Measurements from ENCODE around the gene VPS39. TPM values are rescaled to one million over a fixed set of nuclear protein-coding genes. Genes with fewer than 3 reads are reported as not detected.
A peak's percentile ranks its signal among the peaks of the same experiment; 100 is the strongest.

Gene VPS39
- total RNA-seq, 4 donors from 2014 or later: 24.4 to 57.2 (median 31.9) TPM

DNA sequence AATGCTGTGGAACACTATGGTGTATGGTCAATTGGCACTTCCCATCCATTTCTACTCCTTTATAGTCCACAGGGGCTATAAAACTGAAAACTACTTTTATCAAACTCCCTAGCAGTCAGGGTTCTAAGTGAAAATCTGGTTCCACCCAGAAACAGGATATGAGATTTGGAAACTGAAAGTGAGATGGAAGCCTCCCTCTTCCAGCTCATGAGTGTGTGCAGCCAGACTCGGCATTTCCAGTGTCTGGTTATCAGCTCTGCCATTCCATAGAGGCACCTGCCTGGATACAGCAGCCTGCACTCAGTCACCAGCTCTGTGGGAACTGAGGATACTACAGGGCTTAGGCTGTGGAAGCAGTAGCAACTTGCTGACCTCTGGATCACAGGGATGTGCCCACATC lies 37.0 kb downstream of the VPS39 start:
- no peaks in the 10 kb centered on the region for H3K27me3 ChIP-seq
- no peaks in the 10 kb centered on the region for H3K9me3 ChIP-seq
- no peak for TF ChIP-seq POLR2A (IDR thresholded peaks at IDR 0.05)
- TF ChIP-seq, protein P1, sequence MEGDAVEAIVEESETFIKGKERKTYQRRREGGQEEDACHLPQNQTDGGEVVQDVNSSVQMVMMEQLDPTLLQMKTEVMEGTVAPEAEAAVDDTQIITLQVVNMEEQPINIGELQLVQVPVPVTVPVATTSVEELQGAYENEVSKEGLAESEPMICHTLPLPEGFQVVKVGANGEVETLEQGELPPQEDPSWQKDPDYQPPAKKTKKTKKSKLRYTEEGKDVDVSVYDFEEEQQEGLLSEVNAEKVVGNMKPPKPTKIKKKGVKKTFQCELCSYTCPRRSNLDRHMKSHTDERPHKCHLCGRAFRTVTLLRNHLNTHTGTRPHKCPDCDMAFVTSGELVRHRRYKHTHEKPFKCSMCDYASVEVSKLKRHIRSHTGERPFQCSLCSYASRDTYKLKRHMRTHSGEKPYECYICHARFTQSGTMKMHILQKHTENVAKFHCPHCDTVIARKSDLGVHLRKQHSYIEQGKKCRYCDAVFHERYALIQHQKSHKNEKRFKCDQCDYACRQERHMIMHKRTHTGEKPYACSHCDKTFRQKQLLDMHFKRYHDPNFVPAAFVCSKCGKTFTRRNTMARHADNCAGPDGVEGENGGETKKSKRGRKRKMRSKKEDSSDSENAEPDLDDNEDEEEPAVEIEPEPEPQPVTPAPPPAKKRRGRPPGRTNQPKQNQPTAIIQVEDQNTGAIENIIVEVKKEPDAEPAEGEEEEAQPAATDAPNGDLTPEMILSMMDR (IDR thresholded peaks at IDR 0.05): no peak
- H3K4me1 ChIP-seq: peaks cover 0 to 5% (median 0%) of the 10 kb centered on the region in 3 donors
- DNase-seq: no peak
- H3K36me3 ChIP-seq: peaks cover 9 to 100% (median 41%) of the 10 kb centered on the region in 3 donors
- H3K27ac ChIP-seq: no peak overlapping the region
- H3K4me3 ChIP-seq: no peak overlapping the region
- WGBS, 2 donors: 38% methylated on average over 1 of the region's 1 CpG; no CpG with 5 or more reads in 1 of the 2 donors
- intact Hi-C loops (cut with DNase I): no loop called here

DNA sequence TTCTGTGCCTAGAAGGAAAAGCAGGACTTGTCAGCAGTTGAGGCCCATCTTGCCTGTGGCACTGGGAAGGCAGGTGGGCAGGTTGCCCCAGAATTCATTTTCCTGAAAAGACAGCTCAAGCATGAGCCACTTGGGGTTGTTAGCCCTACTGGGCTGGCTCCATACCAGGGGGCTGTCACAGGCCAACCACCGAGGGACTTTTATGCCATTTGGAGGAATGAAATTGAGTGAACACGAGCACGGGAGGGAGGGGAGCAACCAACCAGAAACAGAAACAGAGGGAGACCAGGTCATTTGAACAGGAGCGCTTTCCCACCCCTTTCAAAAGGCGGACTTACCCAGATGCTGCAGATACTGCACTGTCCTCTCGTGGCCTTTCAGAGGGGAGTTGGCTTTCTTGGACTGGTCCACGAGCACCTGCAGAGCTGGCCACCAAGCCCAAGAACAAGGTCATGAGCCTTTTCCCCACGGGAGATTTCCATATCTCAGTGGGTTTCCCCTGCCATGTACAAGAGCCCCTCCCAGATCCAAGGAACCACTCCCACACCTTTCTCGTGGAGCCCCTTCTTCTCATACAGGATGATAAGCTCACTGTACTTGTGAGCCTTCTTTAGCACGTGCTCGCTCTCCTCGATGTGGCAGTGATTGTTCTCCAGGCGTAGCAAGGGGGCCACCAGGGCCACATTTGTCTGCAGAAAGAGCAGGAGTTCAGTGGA lies 41.7 kb downstream of the VPS39 start:
- intact Hi-C loops (cut with DNase I): no loop called here
- peaks cover 41 to 100% (median 51%) of the 10 kb centered on the region in 3 donors for H3K36me3 ChIP-seq
- H3K9me3 ChIP-seq: no peaks in the 10 kb centered on the region
- no peak for DNase-seq
- no peaks in the 10 kb centered on the region for H3K27me3 ChIP-seq
- H3K27ac ChIP-seq: no peak overlapping the region
- WGBS, 2 donors: 91 to 93% methylated on average over 8 to 13 of the region's 13 CpGs
- H3K4me1 ChIP-seq: peaks cover 0 to 19% (median 4%) of the 10 kb centered on the region in 3 donors
- no peak for TF ChIP-seq POLR2A (IDR thresholded peaks at IDR 0.05)
- TF ChIP-seq, protein P1 (IDR thresholded peaks at IDR 0.05): no peak
- no peak overlapping the region for H3K4me3 ChIP-seq

DNA sequence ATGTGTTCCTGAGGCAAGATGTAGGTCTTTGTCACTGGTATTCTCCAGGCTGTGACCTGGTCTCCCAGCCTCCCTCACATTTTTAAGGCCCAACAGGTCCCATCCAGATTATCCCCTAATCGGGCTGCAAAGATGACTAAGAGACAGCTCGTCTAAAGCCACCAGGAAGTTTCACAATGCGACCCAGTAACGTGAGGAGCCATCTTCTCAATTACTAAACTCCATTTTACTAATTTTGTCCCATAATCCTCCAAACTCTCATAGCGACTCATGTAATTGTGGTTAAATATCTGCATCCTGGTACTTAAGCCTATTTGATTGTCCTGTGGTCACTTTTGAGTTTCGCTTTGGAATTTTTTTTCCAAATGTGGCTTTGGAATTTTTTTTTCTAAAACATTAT lies 43.0 kb downstream of the VPS39 start:
- H3K4me1 ChIP-seq: peaks cover 0 to 19% (median 4%) of the 10 kb centered on the region in 3 donors
- H3K4me3 ChIP-seq: no peak overlapping the region
- no peaks in the 10 kb centered on the region for H3K9me3 ChIP-seq
- 66 to 73% methylated on average over 6 of the region's 6 CpGs for WGBS, 2 donors
- peak overlapping the region in 1 of 4 donors; percentile 57 for H3K27ac ChIP-seq
- TF ChIP-seq POLR2A (IDR thresholded peaks at IDR 0.05): no peak
- TF ChIP-seq, protein P1 (IDR thresholded peaks at IDR 0.05): no peak
- intact Hi-C loops (cut with DNase I): no loop called here
- DNase-seq: no peak
- peaks cover 41 to 100% (median 59%) of the 10 kb centered on the region in 3 donors for H3K36me3 ChIP-seq
- H3K27me3 ChIP-seq: no peaks in the 10 kb centered on the region

DNA sequence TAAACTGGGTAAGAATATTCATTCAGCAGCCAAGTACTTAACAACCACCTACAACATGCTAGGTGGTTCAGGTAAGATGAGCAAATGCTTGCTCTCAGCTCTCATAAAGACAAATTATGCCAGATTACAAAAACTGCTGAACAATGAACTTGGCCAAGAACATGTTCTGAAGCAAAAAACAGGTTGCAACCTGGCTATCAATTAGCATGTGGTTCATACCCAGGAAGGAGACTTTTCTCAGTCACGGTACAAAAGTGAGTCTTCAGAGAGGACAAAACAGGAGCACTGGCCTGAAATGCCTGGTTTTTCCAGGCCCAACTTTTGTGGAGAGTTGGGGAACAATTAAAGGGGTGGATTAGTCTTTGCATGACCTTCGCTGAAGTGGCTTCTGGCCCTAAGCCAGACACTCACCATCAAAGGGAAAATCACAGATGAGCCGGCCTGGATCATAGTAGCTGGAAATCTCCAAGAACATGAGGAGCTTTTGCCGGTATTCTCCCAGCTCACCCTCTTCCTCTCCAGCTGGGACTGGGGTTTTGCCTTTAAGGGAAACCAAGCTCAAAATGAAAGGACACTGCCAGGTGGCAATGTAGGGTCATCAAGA lies 44.1 kb downstream of the VPS39 start:
- H3K9me3 ChIP-seq: no peaks in the 10 kb centered on the region
- H3K4me1 ChIP-seq: peaks cover 0 to 21% (median 4%) of the 10 kb centered on the region in 3 donors
- H3K27ac ChIP-seq: peak overlapping the region; percentile 26 to 68 (median 43)
- intact Hi-C loops (cut with DNase I): no loop called here
- TF ChIP-seq POLR2A (IDR thresholded peaks at IDR 0.05): no peak
- TF ChIP-seq, protein P1 (IDR thresholded peaks at IDR 0.05): no peak
- no peaks in the 10 kb centered on the region for H3K27me3 ChIP-seq
- H3K36me3 ChIP-seq: peaks cover 41 to 100% (median 64%) of the 10 kb centered on the region in 3 donors
- no peak for DNase-seq
- H3K4me3 ChIP-seq: no peak overlapping the region
- 25 to 51% methylated on average over 4 of the region's 4 CpGs for WGBS, 2 donors

DNA sequence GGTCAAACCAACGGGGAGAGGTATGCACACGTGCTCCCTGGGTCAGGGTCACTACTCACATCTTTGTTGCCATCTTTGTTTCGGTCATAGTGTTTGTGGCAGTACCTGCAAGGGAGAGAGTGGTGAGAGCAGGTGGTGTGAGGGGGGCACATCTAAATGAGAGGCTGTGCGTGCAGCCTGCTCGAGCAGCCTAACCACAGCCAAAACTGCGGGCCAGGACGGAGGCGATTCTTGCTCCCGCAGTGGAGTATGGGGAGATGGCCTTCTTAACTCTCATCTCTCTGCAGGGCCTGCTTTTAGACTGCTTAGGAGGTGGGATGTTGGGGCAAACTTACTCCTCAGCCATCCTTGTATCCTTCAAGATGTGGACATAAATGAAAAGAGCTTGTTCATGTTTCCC lies 44.8 kb downstream of the VPS39 start:
- intact Hi-C loops (cut with DNase I): no loop called here
- Histone ChIP-seq H3K4me1 (peaks cover 0 to 28% (median 4%) of the 10 kb centered on the region in 3 donors), H3K9me3 (no peaks in the 10 kb centered on the region), H3K4me3 (no peak overlapping the region), H3K27ac (peak overlapping the region in 1 of 4 donors; percentile 57), H3K27me3 (no peaks in the 10 kb centered on the region), H3K36me3 (peaks cover 41 to 97% (median 65%) of the 10 kb centered on the region in 3 donors)
- no peak for DNase-seq
- WGBS, 2 donors: 84 to 94% methylated on average over 4 to 6 of the region's 9 CpGs
- TF ChIP-seq, protein P1 (IDR thresholded peaks at IDR 0.05): no peak
- no peak for TF ChIP-seq POLR2A (IDR thresholded peaks at IDR 0.05)
